Right lobe of liver (tissue), 4 donors: ENCODE measurements around the gene RTP5.
"Not testable (repeated sequence)": the region's sequence is repeated elsewhere in the genome, so short reads cannot be mapped to it uniquely, and the experiment has no call there.

Source experiments
- POLR2A ChIP-seq: fragments of 450-650 bp; IDR thresholded peaks from one replicate; pipeline ENCODE4 v1.6.1; 2017; ENCODE audit warnings: antibody characterized with exemption, mild to moderate bottlenecking
- TF ChIP-seq, protein P1 (sequence below), 4 donors: fragments of 200-600 bp in 3 of 4; fragments of 450-650 bp in 1 of 4; IDR thresholded peaks; one replicate each; pipeline versions ENCODE4 v1.5.1 to v1.8.0; 2016 to 2022; ENCODE audit warnings: antibody characterized with exemption in 4 of 4, mild to moderate bottlenecking in 2 of 4
- donor health status: DM: no; HTN: no; CAD: no.
- donor health status: DM: no; HTN: no; CAD: no.
- donor health status: DM: no; HTN: yes; CAD: no.

DNA sequence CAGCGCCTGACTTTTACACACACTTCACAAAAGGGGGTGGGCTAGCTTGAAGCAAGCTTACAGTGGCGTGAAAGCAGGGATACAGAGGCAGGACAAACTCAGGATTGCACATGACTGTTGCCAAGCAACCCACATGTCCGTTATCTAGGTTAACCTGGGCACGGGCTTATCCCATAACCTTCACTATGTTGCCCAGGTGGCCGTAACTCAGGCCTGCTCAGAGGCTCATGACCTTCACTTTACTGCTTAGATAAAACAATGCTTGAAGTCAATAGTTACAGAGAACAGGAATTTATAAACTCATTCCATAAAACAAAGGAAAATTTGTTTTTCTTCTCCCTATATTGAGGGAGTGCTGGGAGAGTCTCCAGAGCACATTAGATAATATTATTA lies 36.8 kb downstream of the RTP5 start:
- TF ChIP-seq, protein P1, sequence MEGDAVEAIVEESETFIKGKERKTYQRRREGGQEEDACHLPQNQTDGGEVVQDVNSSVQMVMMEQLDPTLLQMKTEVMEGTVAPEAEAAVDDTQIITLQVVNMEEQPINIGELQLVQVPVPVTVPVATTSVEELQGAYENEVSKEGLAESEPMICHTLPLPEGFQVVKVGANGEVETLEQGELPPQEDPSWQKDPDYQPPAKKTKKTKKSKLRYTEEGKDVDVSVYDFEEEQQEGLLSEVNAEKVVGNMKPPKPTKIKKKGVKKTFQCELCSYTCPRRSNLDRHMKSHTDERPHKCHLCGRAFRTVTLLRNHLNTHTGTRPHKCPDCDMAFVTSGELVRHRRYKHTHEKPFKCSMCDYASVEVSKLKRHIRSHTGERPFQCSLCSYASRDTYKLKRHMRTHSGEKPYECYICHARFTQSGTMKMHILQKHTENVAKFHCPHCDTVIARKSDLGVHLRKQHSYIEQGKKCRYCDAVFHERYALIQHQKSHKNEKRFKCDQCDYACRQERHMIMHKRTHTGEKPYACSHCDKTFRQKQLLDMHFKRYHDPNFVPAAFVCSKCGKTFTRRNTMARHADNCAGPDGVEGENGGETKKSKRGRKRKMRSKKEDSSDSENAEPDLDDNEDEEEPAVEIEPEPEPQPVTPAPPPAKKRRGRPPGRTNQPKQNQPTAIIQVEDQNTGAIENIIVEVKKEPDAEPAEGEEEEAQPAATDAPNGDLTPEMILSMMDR (IDR thresholded peaks at IDR 0.05) = not testable (repeated sequence)
- TF ChIP-seq POLR2A = not testable (repeated sequence)
